HG03354 (cell line): ENCODE measurements around the gene DDX56.
"Not testable (repeated sequence)": the region's sequence is repeated elsewhere in the genome, so short reads cannot be mapped to it uniquely, and the experiment has no call there.

ENCODE experiments used
- ATAC-seq: cut with Tn5 transposase; IDR thresholded peaks from one replicate; pipeline ENCODE4 v1.9.1; 2021; ENCODE audit warnings: mild to moderate bottlenecking; ENCODE audit not compliant: unreplicated experiment, poor library complexity, severe bottlenecking

Gene DDX56

DNA sequence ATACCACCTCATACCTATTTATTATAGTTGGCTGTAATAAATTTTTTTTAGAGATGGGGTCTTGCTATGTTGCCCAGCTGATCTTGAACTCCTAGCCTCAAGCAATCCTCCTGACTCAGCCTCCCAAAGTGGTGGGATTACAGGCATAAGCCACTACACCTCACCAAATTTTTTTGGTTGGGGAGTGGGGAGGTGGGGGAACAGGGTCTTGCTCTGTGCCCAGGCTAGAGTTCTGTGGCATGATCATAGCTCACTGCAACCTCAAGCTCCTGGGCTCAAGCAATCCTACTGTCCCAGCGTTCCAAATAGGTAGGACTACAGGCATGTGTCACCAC lies 28.8 kb upstream of the DDX56 start:
- ATAC-seq: no peak

DNA sequence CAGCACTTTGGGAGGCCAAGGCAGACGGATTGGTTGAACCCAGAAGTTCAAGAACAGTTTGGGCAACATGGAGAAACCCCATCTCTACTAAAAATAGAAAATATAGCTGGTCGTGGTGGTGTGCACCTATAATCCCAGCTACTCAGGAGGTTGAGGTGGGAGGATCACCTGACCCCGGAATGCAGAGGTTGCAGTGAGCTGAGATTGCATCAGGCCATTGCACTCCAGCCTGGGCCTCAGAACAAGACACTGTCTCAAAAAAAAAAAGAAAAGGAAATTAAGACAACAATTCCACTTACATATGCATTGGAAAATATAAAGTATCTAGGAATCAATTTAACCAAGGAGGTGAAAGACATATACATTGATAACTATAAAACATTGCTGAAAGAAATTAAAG lies 25.5 kb upstream of the DDX56 start:
- no peak for ATAC-seq

DNA sequence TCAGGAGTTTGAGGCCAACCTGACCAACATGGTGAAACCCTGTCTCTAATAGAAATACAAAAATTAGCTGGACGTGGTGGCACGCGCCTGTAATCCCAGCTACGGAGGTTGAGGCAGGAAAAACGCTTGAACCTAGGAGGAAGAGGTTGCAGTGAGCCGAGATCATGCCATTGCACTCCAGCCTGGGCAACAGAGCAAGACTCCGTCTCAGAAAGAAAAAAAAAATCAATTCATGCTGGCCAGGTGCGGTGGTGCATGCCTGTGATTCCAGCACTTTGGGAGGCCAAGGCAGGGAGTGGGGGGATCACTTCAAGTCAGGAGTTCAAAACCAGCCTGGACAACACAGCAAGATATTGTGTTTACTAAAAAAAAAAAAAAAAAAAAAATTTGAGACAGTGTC lies 23.5 kb upstream of the DDX56 start:
- not testable (repeated sequence) for ATAC-seq

DNA sequence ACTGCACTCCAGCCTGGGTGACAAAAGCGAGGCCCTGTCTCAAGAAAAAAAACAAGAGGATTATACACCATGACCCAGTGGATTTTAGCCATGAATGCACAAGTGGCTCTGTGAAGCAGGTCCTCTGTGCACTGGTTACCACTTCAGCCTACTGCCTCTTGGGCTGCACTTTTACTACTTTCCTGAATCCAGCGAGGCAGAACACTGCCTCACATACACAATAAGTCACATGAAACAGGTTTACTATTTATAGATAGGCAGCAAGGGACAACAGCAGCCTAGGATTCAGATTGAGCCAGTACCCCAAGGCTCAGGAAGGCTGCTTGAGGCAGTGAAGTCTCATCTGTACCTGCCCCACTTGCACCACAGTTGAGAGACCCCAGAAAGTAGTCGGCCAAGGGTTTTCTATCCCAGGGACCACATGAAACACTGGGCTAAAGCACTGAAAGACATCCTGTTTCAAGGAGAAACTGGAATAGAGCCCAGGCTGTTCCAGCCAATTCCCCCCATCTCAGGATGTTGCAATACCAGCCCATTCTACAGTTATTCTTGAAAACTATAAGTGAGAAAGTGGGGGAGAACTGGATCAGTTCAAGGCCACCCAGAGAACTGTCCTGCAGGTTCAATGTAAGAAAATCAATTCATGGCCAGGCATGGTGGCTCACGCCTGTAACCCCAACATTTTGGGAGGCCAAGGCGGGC lies 22.4 kb upstream of the DDX56 start:
- ATAC-seq: no peak

DNA sequence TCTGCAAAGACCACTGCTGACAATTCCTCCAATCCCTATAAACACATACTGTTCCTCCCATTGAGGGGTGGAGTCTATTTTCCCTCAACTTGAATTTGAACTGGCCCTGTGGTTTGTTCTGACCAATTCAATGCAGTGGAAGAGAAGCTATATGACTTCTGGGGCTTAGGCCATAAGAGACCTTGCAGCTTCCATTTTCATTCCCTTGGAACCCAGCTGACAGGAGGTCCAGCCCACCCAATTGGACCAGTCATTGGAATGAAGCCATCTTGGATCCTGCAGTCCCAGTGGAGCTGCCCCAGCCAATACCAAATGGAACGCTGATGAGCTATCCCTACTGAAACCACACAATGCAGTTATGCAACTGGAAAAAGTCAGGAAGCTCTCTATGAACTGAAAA lies 17.2 kb upstream of the DDX56 start:
- no peak for ATAC-seq

DNA sequence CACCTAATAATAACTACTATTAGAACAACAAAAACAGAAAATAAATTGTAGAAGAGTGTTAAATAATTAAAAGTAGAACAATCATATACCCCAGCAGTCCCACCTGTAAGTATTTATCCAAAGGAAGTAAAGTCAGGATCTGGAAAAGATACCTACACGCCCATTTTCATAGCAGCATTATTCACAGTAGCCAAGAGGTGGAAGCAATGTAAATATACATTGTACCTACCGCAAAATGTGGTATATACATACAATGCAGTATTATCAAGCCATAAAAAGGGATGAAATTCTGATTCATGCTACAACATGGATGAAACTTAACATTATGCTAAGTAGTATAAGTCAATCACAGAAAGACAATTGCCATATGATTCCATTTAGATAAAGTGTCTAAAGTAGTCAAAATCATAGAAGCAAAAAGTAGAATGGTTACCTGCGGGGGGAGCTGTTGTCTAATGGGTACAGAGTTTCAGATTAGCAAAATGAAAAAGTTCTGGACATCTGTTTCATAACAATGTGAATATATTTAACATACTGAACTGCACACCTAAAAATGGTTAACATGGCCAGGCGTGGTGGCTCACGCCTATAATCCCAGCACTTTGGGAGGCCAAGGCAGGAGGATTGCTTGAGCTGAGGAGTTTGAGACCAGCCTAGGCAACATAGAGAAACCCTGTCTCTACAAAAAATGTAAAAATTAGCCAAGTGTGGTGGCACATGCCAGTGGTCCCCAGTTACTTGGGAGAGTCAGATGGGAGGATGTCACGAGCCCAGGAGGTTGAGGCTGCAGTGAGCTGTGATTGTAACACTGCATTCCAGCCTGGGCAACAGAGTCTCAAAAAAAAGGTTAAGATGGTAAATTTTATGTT lies 14.4 kb upstream of the DDX56 start:
- ATAC-seq: peak; percentile 76

DNA sequence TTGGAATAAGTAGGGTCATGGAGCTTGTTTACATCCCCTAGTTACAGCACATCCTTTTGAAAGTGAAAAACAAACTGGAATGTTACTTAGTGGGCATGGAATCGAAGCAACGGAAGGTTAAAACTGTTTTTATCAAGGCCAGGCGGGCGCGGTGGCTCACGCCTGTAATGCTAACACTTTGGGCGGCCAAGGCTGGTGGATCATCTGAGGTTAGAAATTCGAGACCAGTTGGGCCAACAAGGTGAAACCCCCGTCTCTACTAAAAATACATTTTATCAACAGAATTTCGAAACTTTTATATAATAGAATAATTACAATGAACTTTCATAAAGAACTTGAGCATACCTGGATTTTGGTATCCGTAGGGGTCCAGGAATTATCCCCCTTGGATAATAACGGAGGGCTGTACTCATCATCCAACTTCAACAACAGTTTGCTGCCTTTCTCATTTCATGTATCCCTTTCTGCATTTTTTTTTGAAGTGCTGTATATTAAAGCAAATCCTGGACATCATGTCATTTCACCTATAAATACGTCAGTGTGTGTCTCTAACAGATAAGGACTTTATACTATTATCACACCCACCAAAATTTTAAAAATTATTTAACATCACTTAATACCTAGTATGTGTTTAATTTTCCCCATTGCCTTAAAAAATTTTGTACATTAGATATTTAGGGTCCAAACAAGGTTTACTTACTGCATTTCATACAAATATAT lies 9.6 kb upstream of the DDX56 start:
- no peak for ATAC-seq

DNA sequence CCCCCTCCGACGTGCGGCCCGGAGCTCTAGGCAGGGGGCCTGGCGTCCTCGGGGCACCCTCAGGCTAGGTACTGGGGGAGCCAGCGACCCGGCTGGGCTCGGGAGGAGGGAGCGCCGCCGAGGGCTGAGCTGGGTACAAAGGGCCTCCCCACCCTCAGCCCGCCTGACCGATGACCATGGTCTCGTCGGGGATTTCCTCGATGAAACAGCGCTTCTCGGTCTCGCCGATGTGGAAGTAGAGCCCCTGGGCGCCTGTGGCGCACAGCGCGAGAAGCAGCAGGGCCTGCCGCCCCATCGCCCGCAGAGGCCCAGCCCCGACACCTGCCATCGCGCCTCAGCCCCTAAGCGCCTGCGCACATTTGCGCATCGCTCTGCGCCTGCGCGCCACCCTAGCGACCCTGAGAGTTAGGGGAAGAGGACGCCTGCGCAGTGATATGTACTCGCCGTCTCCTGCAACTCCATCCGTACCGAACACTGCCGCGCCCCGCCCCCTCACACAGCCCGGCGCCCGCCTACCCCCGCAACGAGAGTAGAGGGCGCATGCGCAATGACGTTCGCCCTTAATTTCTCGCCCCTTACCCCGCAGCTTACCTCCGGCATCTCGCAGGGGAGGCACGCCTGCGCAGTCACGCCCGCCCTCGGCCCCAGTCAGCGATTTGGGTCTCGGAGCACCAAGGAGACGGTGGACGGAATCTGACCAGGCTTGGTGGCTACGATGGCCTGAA lies 8.3 kb upstream of the DDX56 start, which contains the start of gene TMED4:
TMED4 (minus strand) TSS at position 353 of the 725 bp plus-strand sequence; CDS start at position 328, 25 bp downstream.
- ATAC-seq: peak; percentile 91

DNA sequence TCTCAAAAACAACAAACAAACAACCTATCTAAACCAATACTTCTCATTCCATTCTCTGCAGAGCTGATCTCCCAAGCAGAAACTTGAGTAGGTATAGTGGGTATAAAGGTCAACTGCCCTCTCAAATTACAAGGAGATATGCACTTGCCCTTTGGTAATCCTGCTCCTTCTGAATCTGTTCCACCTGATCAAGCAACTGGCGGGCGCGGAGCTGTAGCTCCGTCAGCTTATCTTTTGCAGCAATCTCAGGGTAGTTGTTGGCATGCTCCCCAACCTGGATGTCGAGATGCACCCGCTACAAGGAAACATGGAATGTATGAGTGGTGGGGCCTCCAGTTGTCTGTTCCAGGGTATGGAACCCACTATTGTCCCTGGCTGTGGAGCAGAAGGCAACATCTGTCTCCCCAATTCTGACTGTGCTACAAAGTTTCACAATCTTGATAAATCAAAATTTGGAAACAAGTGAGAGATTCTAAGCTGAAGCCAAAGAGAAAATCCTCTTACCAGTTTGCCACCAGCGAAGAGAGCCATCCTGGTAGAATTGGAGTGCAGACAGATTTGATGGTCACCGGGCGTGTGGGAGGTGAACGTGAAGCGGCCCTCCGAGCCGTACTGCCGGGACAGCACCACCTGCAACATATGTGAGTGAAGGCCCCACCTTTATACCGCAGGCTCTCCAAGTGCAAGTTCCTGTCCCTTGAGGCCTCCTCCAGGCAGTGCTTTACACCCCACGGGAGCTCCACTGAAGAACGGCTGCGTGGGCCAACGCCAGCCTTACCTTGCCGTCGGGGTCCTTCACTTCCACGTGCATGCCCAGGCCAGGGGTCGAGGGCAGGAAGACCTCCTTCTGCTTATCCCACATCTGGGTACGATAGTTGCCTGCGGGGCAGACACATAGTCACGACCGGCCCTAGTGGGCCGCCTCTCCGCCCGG lies 7.5 kb upstream of the DDX56 start:
- ATAC-seq: peak; percentile 35

DNA sequence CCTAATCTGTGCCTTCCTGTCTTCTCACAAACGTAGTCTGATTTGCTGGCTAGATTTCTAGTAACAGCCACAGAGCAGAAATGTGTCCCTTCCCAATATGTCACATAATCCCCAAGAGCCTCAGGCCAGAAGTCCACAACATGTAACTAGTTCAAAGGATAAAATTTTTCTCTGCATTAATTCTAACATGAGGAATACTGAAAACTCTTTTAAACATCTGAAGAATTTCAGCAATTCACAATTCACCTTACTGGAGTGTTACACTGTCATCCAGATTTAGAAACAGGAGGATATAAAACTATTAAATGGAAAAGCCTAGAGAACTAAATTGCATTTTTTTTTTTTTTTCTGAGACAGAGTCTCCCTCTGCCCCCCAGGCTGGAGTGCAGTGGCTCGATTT lies 2.5 kb upstream of the DDX56 start:
- no peak for ATAC-seq

DNA sequence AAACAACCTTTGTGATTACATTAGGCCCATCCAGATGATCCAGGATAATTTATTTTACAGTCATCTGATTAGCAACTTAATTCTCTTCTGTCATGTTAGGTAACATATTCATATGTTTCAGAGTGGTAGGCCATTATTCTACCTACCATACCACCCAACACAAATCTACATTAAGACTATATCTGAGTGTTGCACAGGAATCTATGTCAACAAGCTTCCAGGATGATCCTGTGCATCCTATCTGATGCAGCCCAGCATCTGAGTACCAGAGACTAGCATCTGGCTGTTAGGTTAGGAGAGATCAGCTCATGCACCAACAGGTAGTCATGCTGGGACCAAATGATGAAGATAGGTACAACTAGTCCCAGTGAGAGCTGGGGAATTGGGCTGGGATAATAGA lies 1.3 kb upstream of the DDX56 start:
- ATAC-seq: no peak

DNA sequence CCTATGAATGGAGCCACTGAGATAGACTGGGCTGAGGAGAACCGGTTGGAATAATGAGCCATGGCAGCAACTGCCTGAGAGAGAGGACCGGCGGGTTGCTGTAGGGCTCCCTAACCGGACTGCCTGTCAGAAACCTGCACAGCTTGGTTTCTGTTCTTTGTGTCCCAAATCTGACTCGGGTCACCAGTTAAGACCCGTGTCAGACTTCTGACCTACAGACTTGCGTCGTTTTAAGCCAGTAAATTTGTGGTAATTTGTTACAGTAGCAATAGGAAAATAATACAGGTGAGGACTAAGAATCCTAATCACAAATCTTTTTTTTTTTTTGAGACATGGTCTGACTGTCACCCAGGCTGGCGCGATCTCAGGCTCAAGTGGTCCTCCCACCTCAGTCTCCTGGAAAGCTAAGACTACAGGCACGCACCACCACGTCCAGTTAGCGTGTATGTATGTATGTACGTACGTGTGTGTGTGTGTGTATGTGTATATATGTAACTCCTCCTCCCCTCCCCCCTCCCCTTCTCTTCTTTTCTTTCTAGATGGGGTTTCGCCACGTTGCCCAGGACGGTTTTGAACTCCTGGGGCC lies 672 bp upstream of the DDX56 start:
- no peak for ATAC-seq

DNA sequence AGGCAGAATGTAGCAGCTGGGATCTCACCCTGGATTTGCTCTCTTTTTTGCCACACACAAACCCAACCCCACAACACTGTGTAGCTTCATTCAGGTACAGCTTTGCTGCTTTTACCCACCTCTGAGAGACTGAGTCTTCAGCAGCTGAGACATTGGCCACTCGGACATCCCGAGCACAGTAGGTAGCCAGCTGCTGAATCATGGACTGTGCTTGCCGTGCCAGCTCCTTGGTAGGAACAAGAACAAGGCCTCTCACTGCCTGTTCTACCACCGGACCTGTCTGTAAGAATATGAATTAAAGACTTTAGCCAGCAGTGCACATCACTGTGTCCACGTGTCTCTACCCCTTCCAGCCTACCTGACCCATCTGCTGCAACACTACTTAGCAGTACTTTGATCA lies 937 bp downstream of the DDX56 start:
- no peak for ATAC-seq

DNA sequence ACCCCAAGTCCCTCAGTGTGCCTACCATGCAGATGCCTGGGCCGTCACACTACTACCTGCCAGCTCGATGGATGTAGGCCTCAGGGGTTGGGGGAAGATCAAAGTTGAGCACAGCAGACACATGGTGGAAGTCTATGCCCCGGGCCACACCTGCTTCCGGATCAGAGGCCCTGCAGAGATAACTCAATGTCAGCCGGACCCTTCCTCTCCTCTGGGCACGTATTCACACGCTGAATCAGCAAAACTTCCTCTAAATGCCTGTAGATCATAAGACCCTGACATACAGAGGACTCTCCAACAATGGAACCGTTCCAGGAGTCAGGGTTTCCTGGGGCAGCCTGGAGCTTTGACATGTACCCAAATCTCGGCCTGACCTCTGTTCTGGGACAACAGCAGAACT lies 3.7 kb downstream of the DDX56 start:
- ATAC-seq: no peak

DNA sequence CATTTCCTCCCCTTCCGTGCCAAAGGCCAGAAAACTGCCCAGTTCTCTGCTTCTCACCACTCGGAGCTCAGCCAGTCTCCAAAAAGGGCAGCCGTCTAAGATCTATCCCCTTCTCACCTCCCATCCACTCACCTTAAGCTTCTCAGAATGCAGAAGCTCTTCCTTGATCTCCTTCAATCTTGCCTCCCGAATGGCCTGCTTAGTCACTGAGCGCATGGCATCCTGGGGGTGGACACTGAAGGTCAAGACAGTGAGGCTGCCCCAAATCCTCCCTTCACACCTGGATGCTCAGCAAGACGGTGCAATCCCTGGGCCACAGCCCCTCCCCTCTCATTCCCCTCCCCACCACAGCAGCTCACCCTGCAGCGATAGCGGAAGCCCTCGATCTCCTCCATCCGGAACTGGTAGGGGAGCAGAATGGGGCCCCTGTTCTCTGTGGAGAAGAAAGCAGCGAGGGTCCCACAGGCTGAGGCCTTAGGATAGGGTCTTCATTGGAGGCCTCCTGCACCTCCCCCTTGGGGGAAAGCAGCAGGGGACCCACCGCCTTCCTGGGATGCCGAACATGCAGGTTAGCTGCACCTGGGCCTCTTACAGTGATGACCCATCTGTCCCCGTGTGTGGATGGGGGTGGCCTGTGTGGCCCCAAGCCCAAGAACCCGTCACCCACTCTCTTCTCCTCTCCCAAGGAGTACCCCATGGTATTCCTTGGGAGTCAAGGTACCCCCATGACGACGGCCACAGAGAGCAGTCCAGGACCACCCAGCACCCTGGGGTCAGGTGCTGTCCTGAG lies 4.7 kb downstream of the DDX56 start:
- no peak for ATAC-seq

DNA sequence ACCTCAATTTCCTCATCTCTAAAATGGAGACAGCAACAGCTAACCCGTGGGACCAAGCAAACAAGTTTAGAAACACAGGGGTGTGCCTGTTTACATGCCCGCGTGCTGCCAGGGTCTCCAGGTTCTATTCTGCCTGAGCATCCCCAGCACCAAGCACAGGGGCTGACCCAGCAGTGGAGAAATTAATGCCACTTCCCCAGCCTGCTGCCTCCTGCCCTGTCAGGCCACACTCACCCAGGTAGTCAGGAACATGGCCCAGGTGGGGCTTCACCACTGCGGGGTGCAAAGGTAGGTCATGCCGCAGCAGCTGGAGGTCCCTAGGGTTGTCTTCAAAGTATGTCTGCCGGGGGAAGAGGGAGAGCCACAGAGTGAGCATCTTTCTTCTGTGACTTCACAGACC lies 5.8 kb downstream of the DDX56 start:
- ATAC-seq: no peak

DNA sequence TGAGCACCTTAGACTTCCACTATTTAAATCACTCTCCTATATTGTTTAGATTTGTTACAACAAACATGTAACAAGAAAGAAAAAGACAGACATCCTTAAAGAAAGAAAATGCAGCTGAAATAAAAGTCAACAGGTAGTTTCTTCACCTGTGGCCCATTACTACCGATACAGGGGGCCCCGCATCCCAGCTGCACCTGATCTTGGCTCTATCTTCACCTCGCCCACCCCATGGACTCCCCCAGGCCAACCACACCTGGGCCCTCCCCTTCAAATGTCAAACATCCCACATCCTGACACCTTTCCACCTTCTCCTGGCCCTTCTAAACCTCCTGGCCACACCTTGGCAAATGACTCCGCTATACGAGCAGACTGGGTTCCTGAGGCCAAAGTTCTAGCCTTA lies 7.0 kb downstream of the DDX56 start:
- ATAC-seq: no peak
